GM23338 (cell line): Measurements from ENCODE around the gene PDE6C.

Source experiments
- CTCF ChIP-seq, 2 experiments: fragments of 200-600 bp in 1 of 2; sonication (generic) in 1 of 2; conservative IDR thresholded peaks; 2 replicates each; pipeline versions ENCODE4 v1.5.1 to v1.6.1; 2016 to 2017; ENCODE audit warnings: antibody characterized with exemption in 2 of 2, low read depth in 2 of 2, mild to moderate bottlenecking in 2 of 2, moderate library complexity in 1 of 2
- JUNB ChIP-seq: IDR thresholded peaks from one replicate; pipeline ENCODE4 v1.6.1; 2016; ENCODE audit warnings: antibody characterized with exemption; ENCODE audit not compliant: unreplicated experiment
- POLR2AphosphoS5 ChIP-seq: IDR thresholded peaks from 2 replicates; pipeline ENCODE4 v1.6.1; 2016; ENCODE audit warnings: antibody characterized with exemption, low read depth
- STAT1 ChIP-seq: IDR thresholded peaks from one replicate; pipeline ENCODE4 v1.6.1; 2016; ENCODE audit warnings: antibody characterized with exemption; ENCODE audit not compliant: unreplicated experiment

DNA sequence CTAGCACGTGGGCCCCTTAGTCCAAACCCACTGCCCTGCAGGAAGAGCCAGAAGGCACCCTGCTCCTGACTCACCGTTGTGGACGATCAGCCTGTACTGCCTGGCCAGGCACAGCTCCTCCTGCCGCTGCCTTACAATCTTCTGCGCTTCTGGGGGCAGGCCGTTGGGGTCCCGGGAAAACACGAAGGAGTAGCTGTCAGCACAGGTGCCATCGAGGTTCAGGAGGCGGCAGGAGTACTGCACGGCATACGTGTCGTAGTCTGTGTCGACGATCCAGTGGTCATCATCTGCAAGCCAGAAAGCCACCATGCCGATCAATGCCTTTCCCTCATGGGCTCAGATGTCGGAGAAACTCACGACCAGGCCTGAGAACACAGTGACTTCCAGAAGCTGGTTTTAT, 18.6 kb upstream of the PDE6C start:
- TF ChIP-seq CTCF (conservative IDR thresholded peaks at IDR 0.05; ENCODE audit: low read depth in 2 of 2) (no peak), STAT1 (no peak), POLR2AphosphoS5 (no peak), JUNB (no peak)
